Frontal cortex (tissue), 4 donors: ENCODE results near the gene ADCY1. TPM values are rescaled to one million over a fixed set of nuclear protein-coding genes. Genes with fewer than 3 reads are reported as not detected.

Experiments used
- DNase-seq, 2 donors: peaks; one replicate each; pipeline ENCODE4 v3.0.0; 2012; ENCODE audit warnings: low spot score in 2 of 2
- FAIRE-seq: peaks from 2 replicates; lab custom pipeline; 2012; peaks lifted over from hg19 to GRCh38; lab: Jason Lieb, UNC
- total RNA-seq: library from RNA; depleted of rRNA; stranded (reverse); fragments of >200 nt; gene quantifications from one replicate; pipeline ENCODE4 v1.2.3, GENCODE V29; 2014
- donor health status: control.
- donor health status: control.
- donor health status: control.

The ADCY1 gene
- total RNA-seq, 1 donor from 2014 or later = 92.1 TPM

GRCh38 chr7:45646996-45647825, 73.0 kb downstream of the ADCY1 start:
- DNase-seq (peak in 1 of 2 donors; percentile 25), FAIRE-seq (no peak)

GRCh38 chr7:45647967-45648670, 74.0 kb downstream of the ADCY1 start:
- FAIRE-seq = no peak

GRCh38 chr7:45648671-45648995, 74.5 kb downstream of the ADCY1 start:
- DNase-seq (no peak), FAIRE-seq (no peak)

More at GRCh38 chr7:45647967-45648670, 74.0 kb downstream of the ADCY1 start:
- no peak for DNase-seq

- DNase-seq = no peak
These were observed 75.6 kb downstream of the ADCY1 start for GRCh38 chr7:45649560-45650346.

GRCh38 chr7:45650404-45651394, 76.5 kb downstream of the ADCY1 start:
- no peak for DNase-seq
- FAIRE-seq = no peak

More at GRCh38 chr7:45649560-45650346, 75.6 kb downstream of the ADCY1 start:
- FAIRE-seq = no peak

GRCh38 chr7:45651540-45651939, 77.4 kb downstream of the ADCY1 start:
- DNase-seq = no peak
- no peak for FAIRE-seq

- DNase-seq (no peak), FAIRE-seq (no peak)
These were observed 78.5 kb downstream of the ADCY1 start for GRCh38 chr7:45652630-45653029.

GRCh38 chr7:45653209-45653907, 79.2 kb downstream of the ADCY1 start:
- DNase-seq = no peak

GRCh38 chr7:45654341-45654740, 80.2 kb downstream of the ADCY1 start:
- DNase-seq (no peak), FAIRE-seq (no peak)

More at GRCh38 chr7:45653209-45653907, 79.2 kb downstream of the ADCY1 start:
- no peak for FAIRE-seq

- DNase-seq (no peak), FAIRE-seq (no peak)
These were observed 81.4 kb downstream of the ADCY1 start for GRCh38 chr7:45655539-45655938.

GRCh38 chr7:45656431-45656830, 82.3 kb downstream of the ADCY1 start:
- FAIRE-seq = no peak

GRCh38 chr7:45657136-45657889, 83.1 kb downstream of the ADCY1 start:
- DNase-seq = no peak
- no peak for FAIRE-seq

More at GRCh38 chr7:45656431-45656830, 82.3 kb downstream of the ADCY1 start:
- no peak for DNase-seq

- FAIRE-seq = no peak
- no peak for DNase-seq
These were observed 83.9 kb downstream of the ADCY1 start for GRCh38 chr7:45657890-45658715.

GRCh38 chr7:45658716-45659495, 84.7 kb downstream of the ADCY1 start:
- no peak for FAIRE-seq
- DNase-seq = no peak

GRCh38 chr7:45659496-45660139, 85.5 kb downstream of the ADCY1 start:
- no peak for DNase-seq
- no peak for FAIRE-seq
